H1 (cell line): ENCODE results near the gene CPNE4. TPM values are rescaled to one million over a fixed set of nuclear protein-coding genes. Genes with fewer than 3 reads are reported as not detected.

ENCODE experiments used
- CTCF ChIA-PET: fragments of 300-600 bp; sonication (Branson Sonifier 250); formaldehyde crosslinking; loops from one replicate; lab custom pipeline; 2021; ENCODE audit not compliant: partially characterized antibody; lab: Charles Lee
- POLR2A ChIA-PET: fragments of 300-600 bp; sonication (Branson Sonifier 250); formaldehyde crosslinking; loops from one replicate; lab custom pipeline; 2021; ENCODE audit warnings: inconsistent platforms; ENCODE audit not compliant: partially characterized antibody; lab: Charles Lee
- DNase-seq, 2 experiments: peaks; one replicate each; pipeline versions ENCODE4 v3.0.0 to v3.0.0-alpha.2; 2010 to 2022; ENCODE audit warnings: low spot score in 2 of 2, low read depth in 1 of 2, mixed read lengths in 1 of 2
- FAIRE-seq: peaks from 2 replicates; lab custom pipeline; 2011; peaks lifted over from hg19 to GRCh38; lab: Jason Lieb, UNC
- H2AFZ ChIP-seq: 2 replicates; pipeline ENCODE4 v1.8.1; 2012; ENCODE audit warnings: low read length, inconsistent platforms
- H2AK5ac ChIP-seq: 2 replicates; pipeline ENCODE4 v1.6.1; 2013; ENCODE audit warnings: low read depth, low read length
- H2BK120ac ChIP-seq: replicated peaks from 2 replicates; pipeline ENCODE3; 2013; ENCODE audit warnings: low read depth, low read length, inconsistent platforms
- H2BK12ac ChIP-seq: 2 replicates; pipeline ENCODE4 v1.6.1; 2013; ENCODE audit warnings: low read depth, low read length
- H2BK15ac ChIP-seq: 2 replicates; pipeline ENCODE4 v1.6.1; 2013; ENCODE audit warnings: low read length
- H2BK20ac ChIP-seq: 2 replicates; pipeline ENCODE4 v1.6.1; 2013; ENCODE audit warnings: low read length
- H2BK5ac ChIP-seq: 2 replicates; pipeline ENCODE4 v1.6.1; 2013; ENCODE audit warnings: low read depth, low read length
- H3K14ac ChIP-seq: 2 replicates; pipeline ENCODE4 v1.6.1; 2013; ENCODE audit warnings: inconsistent platforms; ENCODE audit not compliant: insufficient read length
- H3K18ac ChIP-seq: 2 replicates; pipeline ENCODE4 v1.6.1; 2013; ENCODE audit warnings: low read length; ENCODE audit errors: extremely low read depth
- H3K23ac ChIP-seq: 2 replicates; pipeline ENCODE4 v1.6.1; 2013; ENCODE audit warnings: inconsistent platforms; ENCODE audit not compliant: insufficient read length
- H3K23me2 ChIP-seq: 2 replicates; pipeline ENCODE4 v1.6.1; 2013; ENCODE audit warnings: low read depth, low read length
- H3K27ac ChIP-seq: 2 replicates; pipeline ENCODE4 v1.6.1; 2011; ENCODE audit warnings: low read depth, low read length, inconsistent platforms
- H3K27me3 ChIP-seq, 4 experiments: replicated peaks in 1 of 4; 1 replicate in 1 of 4; 2 replicates in 3 of 4; pipeline versions ENCODE4 v1.6.1 to v1.8.1; 2011 to 2013; ENCODE audit warnings: low read length in 3 of 4, mild to moderate bottlenecking in 3 of 4, inconsistent platforms in 2 of 4, mixed read lengths in 2 of 4, moderate library complexity in 1 of 4; ENCODE audit not compliant: control insufficient read depth in 3 of 4, insufficient read depth in 3 of 4; ENCODE audit errors: extremely low read depth in 1 of 4
- H3K36me3 ChIP-seq, 4 experiments: 2 replicates each; pipeline versions ENCODE4 v1.6.1 to v1.8.1; 2011 to 2013; ENCODE audit warnings: mild to moderate bottlenecking in 4 of 4, low read length in 3 of 4, moderate library complexity in 2 of 4, control low read depth in 1 of 4, inconsistent platforms in 1 of 4; ENCODE audit not compliant: insufficient read depth in 4 of 4, control insufficient read depth in 2 of 4
- H3K4ac ChIP-seq: replicated peaks from 2 replicates; pipeline ENCODE3; 2013; ENCODE audit warnings: low read length, low read depth, mixed read lengths, inconsistent platforms; ENCODE audit not compliant: insufficient read length
- H3K4me1 ChIP-seq, 4 experiments: replicated peaks in 1 of 4; 1 replicate in 1 of 4; 2 replicates in 3 of 4; pipeline versions ENCODE4 v1.6.1 to v1.8.1; 2011 to 2013; ENCODE audit warnings: low read length in 3 of 4, inconsistent platforms in 2 of 4, mixed read lengths in 1 of 4; ENCODE audit not compliant: insufficient read depth in 4 of 4, control insufficient read depth in 3 of 4
- H3K4me2 ChIP-seq, 2 experiments: 2 replicates each; pipeline versions ENCODE4 v1.6.1 to v1.8.1; 2011 to 2013; ENCODE audit warnings: low read depth in 2 of 2, low read length in 2 of 2, control low read depth in 1 of 2, inconsistent platforms in 1 of 2, mild to moderate bottlenecking in 1 of 2; ENCODE audit not compliant: insufficient read depth in 1 of 2
- H3K4me3 ChIP-seq, 4 experiments: fragments of 200-600, 300-600 bp in 1 of 4; sonication (generic), shearing (Covaris generic), sonication (Bioruptor Twin) in 1 of 4; 2 replicates each; pipeline versions ENCODE4 v1.5.1 to v1.8.1; 2011 to 2016; ENCODE audit warnings: low read length in 4 of 4, low read depth in 3 of 4, control low read depth in 2 of 4, inconsistent platforms in 2 of 4, mild to moderate bottlenecking in 2 of 4, mixed read lengths in 1 of 4, moderate library complexity in 1 of 4; ENCODE audit not compliant: insufficient read depth in 2 of 4; ENCODE audit errors: extremely low read depth in 1 of 4
- H3K56ac ChIP-seq: replicated peaks from 2 replicates; pipeline ENCODE3; 2013; ENCODE audit warnings: low read depth, mild to moderate bottlenecking, mixed read lengths, low read length, inconsistent platforms; ENCODE audit not compliant: insufficient read length
- H3K79me1 ChIP-seq: 2 replicates; pipeline ENCODE4 v1.6.1; 2013; ENCODE audit warnings: low read depth, low read length, control low read depth
- H3K79me2 ChIP-seq, 2 experiments: 2 replicates each; pipeline versions ENCODE4 v1.6.1 to v1.8.1; 2012 to 2013; ENCODE audit warnings: low read length in 2 of 2, mild to moderate bottlenecking in 2 of 2, inconsistent platforms in 1 of 2; ENCODE audit not compliant: insufficient read depth in 2 of 2, control insufficient read depth in 1 of 2
- H3K9ac ChIP-seq, 4 experiments: replicated peaks in 1 of 4; 1 replicate in 1 of 4; 2 replicates in 3 of 4; pipeline versions ENCODE4 v1.6.1 to v1.8.1; 2011 to 2013; ENCODE audit warnings: low read depth in 3 of 4, low read length in 3 of 4, control low read depth in 2 of 4, mild to moderate bottlenecking in 2 of 4, moderate library complexity in 2 of 4, inconsistent platforms in 1 of 4; ENCODE audit errors: extremely low read depth in 1 of 4
- H3K9me3 ChIP-seq, 2 experiments: 2 replicates each; pipeline versions ENCODE4 v1.6.1 to v1.8.1; 2012 to 2013; ENCODE audit warnings: mild to moderate bottlenecking in 2 of 2, moderate library complexity in 2 of 2, control low read depth in 1 of 2, inconsistent platforms in 1 of 2, low read depth in 1 of 2, low read length in 1 of 2, mixed read lengths in 1 of 2; ENCODE audit not compliant: insufficient read depth in 2 of 2
- H4K20me1 ChIP-seq, 2 experiments: replicated peaks in 1 of 2; 2 replicates each; pipeline versions ENCODE3 to v1.8.1; 2011 to 2013; ENCODE audit warnings: inconsistent platforms in 2 of 2, low read length in 2 of 2, mild to moderate bottlenecking in 1 of 2; ENCODE audit not compliant: insufficient read depth in 2 of 2, control insufficient read depth in 1 of 2
- H4K5ac ChIP-seq: 2 replicates; pipeline ENCODE4 v1.6.1; 2013; ENCODE audit warnings: low read length, low read depth, mixed read lengths, inconsistent platforms; ENCODE audit not compliant: insufficient read length
- H4K8ac ChIP-seq: 2 replicates; pipeline ENCODE4 v1.8.0; 2013; ENCODE audit warnings: mild to moderate bottlenecking, moderate library complexity, low read length, inconsistent platforms; ENCODE audit not compliant: insufficient read depth; ENCODE audit errors: extremely low read depth
- H4K91ac ChIP-seq: replicated peaks from 2 replicates; pipeline ENCODE3; 2013; ENCODE audit warnings: low read length, mixed read lengths, inconsistent platforms; ENCODE audit not compliant: insufficient read length
- SIX5 ChIP-seq: IDR thresholded peaks from 2 replicates; pipeline ENCODE4 v1.6.1; 2011; ENCODE audit warnings: mild to moderate bottlenecking, low read depth, low read length
- WGBS, 2 experiments: shearing (Covaris generic) in 1 of 2; methylation state at CpG; one replicate each; pipeline versions ENCODE4 v1.1.6 to v1.1.7; 2013 to 2015; ENCODE audit warnings: low lambda C conversion rate in 2 of 2, mixed read lengths in 2 of 2, inconsistent platforms in 1 of 2, low coverage in 1 of 2, missing lambda C conversion rate in 1 of 2; ENCODE audit not compliant: insufficient replicate concordance in 2 of 2, insufficient coverage in 1 of 2, insufficient read length in 1 of 2; ENCODE audit errors: extremely low coverage in 1 of 2, missing lambda C conversion rate in 1 of 2; 5-methylcytosine and 5-hydroxymethylcytosine counted together
- polyA plus RNA-seq, 7 experiments: library from polyadenylated mRNA; depleted of rRNA in 3 of 7; stranded (reverse) in 5 of 7; unstranded in 2 of 7; fragments of >200 nt in 5 of 7; fragments of 200-250 nt in 2 of 7; gene quantifications; 1 replicate in 5 of 7; 2 replicates in 1 of 7; 4 replicates in 1 of 7; pipeline versions ENCODE4 v1.2.1 to v1.2.3, GENCODE V29; 2011 to 2013; ENCODE audit warnings: missing spikeins in 2 of 7, mixed read lengths in 2 of 7
- total RNA-seq: library from RNA; stranded (reverse); fragmentation: NEBNext Ultra II Directional; extraction: Animal tissue kit (Norgen Biotek cat#: 25700); gene quantifications from 2 replicates; pipeline ENCODE4 v1.2.1, GENCODE V29; 2021

CPNE4 gene
- total and polyA plus RNA-seq, 2 of the 8 experiments (the other 6 are each of a cell fraction or from before 2014, with no cell fraction given): 0.82 to 3.8 TPM

- no peak overlapping the region for H4K91ac ChIP-seq
- H3K4me3 ChIP-seq: no peak overlapping the region
- H3K79me1 ChIP-seq: no peaks in the 10 kb centered on the region
- H2BK20ac ChIP-seq: no peak overlapping the region
- H4K20me1 ChIP-seq: no peaks in the 10 kb centered on the region
- H3K36me3 ChIP-seq: no peaks in the 10 kb centered on the region
- DNase-seq (no peak), FAIRE-seq (no peak)
- H2BK120ac ChIP-seq: no peak overlapping the region
- H3K4me2 ChIP-seq: no peak overlapping the region
- H2BK12ac ChIP-seq: no peak overlapping the region
- H3K4ac ChIP-seq: no peak overlapping the region
- no peaks in the 10 kb centered on the region for H3K9me3 ChIP-seq
- H3K27me3 ChIP-seq: no peaks in the 10 kb centered on the region
- ChIA-PET CTCF (interaction anchor here (0.6 to 0.9 kb wide), 3 partner anchors 31 to 52 kb away, joined by 3 to 4 read pairs (median 3); no protein-coding TSS in a partner anchor), POLR2A (no interaction called here)
- no peak overlapping the region for H3K18ac ChIP-seq
- TF ChIP-seq SIX5: no peak
- H3K23me2 ChIP-seq: no peaks in the 10 kb centered on the region
- no peak overlapping the region for H4K8ac ChIP-seq
- H3K27ac ChIP-seq: no peak overlapping the region
- WGBS, 2 experiments: 88% methylated on average over 3 of the region's 3 CpGs; no CpG with 5 or more reads in 1 of the 2 experiments
- no peak overlapping the region for H2AFZ ChIP-seq
- no peak overlapping the region for H3K56ac ChIP-seq
- no peaks in the 10 kb centered on the region for H3K79me2 ChIP-seq
- H4K5ac ChIP-seq: no peak overlapping the region
- H3K9ac ChIP-seq: no peak overlapping the region
- H3K23ac ChIP-seq: no peak overlapping the region
- H2BK5ac ChIP-seq: no peak overlapping the region
- H2BK15ac ChIP-seq: no peak overlapping the region
- no peak overlapping the region for H2AK5ac ChIP-seq
- no peak overlapping the region for H3K14ac ChIP-seq
- H3K4me1 ChIP-seq: no peaks in the 10 kb centered on the region
Measured at GRCh38 chr3:131846296-131846924, 188.4 kb downstream of the CPNE4 start.
